Epidermal melanocyte (primary cell): ENCODE data around the gene MARCHF2.
"Not testable (repeated sequence)": the region's sequence is repeated elsewhere in the genome, so short reads cannot be mapped to it uniquely, and the experiment has no call there.

ENCODE experiments used
- DNase-seq: peaks from one replicate; pipeline ENCODE4 v3.0.0; 2011; ENCODE audit warnings: low spot score; ENCODE audit not compliant: insufficient read length

The MARCHF2 gene

DNA sequence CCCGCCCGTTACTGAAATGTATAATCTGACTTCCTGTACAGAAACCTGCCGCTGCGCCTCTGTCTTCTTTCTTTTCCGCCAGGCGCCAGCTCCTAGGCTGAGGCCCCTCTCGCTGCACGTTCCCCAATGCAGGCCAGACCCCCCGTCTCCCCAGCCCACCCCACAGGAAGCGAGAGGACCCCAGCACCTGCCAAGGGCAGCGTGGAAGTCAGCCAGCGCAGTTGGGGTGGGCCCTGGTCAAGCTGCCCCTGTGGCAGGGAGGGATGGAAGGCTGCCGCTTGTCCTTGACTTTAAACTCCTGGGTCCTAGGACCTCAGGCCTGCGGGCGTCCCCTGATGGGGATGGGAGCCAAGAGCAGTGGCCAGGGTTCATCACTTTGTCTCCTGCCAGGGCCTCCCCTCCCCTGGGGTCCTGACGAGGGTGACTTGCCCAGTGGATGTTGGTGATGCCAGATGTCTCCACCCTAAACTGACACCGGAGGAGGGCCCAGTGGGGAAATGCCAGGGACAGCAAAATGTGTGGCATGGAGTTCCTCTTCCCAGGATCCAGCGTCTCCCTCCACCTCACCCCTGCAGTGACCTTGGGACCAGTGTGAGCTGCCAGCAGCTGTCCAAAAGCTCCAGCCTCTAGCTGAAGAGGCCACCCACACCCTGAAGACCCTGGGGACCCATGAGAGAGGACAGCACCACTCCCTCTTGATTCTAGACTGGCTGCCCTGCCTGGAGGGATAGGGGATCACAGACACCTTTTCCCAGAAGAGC lies 8.5 kb upstream of the MARCHF2 start:
- no peak for DNase-seq

DNA sequence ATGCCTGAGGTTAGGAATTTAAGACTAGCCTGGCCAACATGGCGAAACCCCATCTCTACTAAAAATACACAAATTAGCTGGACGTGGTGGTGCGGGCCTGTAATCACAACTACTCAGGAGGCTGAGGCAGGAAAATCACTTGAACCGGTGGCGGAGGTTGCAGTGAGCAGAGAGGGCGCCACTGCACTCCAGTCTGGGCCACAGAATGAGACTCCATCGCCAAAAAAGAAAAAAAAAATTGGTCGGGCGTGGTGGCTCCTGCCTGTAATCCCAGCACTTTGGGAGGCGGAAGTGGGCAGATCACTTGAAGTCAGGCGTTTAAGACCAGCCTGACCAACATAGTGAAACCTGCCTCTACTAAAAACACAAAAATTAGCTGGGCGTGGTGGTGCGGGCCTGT lies 2.4 kb upstream of the MARCHF2 start:
- DNase-seq = not testable (repeated sequence)

DNA sequence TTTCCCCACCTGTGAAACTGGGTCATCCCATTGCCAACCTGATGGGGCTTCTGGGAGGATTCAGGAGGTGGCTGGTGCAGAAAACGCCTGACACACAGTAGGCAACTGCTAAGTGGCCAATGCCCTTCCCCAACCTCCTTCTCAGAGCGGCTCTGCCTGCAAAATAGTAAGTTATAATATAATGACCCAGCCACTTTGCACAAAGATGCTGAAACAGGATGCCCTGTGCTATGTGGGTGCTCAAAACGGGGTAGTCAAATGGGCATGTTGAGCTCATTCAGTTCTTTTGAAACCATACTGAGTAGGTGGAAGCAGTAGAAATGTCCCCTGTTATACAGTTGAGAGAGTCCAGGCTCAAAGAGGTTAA lies 507 bp downstream of the MARCHF2 start:
- no peak for DNase-seq

DNA sequence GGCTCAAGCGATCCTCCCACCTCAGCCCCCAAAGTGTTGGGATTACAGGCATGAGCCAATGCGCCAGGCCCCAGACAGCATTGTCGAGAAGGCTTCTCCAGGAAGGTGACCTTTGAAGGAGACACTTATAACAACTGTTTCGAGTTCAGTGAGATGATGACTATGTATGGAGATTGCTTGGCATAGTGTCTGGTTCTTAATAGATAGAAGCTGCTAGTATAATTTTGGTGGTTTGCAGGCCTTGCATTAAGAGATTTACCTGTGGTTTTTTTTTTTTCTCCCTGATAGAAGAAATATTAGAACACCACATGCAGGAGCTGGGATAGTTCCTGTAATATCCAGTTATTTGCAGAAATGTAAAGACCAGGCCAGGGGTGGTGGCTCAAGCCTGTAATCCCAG lies 3.7 kb downstream of the MARCHF2 start:
- no peak for DNase-seq

DNA sequence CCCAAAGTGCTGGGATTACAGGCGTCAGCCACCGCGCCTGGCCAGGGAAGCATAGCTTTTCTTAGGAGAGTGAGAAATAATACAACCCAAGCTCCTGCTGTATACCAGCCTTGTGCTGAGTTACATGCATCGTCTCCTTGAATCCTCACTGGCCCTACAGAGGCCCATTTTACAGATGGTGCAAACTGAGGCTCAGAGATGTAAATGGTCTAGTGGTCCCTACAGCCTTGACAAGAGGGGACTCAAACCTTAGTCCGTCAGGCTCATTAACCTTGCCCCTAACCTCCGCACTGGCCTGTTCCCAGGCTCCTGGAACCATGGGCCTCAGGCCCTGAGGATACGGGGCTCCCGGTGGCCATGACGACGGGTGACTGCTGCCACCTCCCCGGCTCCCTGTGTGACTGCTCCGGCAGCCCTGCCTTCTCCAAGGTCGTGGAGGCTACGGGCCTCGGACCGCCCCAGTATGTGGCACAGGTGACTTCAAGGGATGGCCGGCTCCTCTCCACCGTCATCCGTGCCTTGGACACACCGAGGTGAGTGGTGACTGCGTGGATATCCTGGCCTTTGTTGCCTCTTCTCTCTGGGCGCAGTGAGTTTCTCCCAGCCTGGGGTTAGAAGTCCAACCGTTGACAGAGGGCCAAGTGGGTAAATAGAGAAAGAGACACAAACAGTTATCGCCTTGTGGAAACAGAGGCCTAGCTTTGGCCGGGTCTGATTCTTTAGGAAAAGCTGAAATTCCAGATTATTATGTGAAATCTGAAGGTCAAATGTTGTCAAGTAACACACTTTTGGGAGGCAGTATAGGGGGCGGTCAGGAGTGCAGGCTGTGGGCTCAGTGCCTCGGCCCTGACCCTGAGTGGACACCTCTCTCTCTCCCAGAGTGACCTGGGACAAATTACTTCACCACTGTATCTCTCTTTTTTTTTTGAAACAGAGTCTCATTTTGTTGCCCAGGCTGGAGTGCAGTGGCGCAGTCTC lies 8.7 kb downstream of the MARCHF2 start:
- DNase-seq = no peak

DNA sequence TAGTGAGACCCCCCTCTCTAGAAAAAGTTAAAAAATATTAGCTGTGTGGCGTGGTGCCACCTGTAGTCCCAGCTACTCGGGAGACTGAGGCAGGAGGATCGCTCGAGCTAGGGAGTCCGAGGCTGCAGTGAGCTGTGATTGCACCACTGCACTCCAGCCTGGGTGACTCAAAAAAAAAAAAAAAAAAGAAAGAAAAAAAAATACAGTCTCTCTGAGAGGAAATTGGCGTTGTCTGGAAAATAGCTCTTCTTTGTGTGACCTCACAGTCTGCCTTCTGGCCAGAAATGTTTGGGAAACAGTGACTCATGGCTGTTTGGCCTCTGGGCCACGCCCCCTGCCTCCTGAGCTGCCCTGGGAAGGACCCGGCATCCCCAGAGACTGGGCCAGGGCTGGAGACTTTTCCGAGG lies 10.7 kb downstream of the MARCHF2 start:
- peak; percentile 79 for DNase-seq

DNA sequence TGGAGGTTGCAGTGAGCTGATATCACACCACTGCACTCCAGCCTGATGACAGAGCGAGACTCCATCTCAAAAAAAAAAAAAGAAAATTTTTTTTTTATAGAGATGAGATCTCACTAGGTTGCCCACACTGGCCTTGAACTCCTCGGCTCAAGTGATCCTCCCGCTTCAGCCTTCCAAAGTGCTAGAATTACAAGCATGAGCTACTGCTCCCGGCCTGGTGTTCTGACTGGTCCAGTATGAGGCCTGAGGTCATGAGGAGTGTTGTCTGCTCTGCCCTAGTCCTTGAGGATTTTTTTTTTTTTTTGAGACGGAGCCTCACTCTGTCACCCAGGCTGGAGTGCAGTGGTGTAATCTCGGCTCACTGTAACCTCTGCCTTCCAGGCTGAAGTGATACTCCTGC lies 12.2 kb downstream of the MARCHF2 start:
- DNase-seq = not testable (repeated sequence)

DNA sequence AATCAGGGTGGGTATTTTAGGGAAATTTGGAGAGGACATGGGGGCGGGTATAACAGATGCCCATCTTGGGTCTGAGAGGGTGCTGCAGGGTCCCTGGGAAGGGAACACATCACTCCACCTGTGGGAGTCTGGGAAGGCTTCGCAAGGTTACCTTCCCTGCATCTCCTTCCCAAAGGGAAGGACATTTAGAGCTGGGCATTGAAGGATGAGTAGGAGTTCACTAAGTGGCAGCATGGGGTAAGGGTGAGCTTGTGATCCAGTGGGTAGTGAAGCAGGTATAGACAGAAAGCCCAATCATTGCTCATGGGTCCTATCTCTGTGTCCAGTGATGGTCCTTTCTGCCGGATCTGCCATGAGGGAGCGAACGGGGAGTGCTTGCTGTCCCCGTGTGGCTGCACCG lies 13.2 kb downstream of the MARCHF2 start:
- DNase-seq = no peak

DNA sequence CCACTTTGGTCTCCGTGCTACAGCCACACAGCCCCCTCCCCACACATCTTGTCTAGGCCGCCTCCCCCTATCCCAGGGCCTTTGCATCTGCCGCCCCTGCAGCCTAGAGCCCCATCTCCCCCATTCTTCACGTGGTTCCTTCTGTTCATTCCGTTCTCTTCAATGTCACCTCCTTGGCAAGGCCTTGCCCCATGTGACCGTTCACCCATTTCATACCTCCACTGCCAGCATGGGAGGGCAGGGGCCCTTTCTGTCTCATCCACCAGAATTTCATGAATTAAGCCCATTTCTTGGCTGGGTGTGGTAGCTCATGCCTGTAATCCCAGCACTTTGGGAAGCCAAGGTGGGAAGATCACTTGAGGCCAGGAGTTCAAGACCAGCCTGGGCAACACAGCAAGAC lies 15.9 kb downstream of the MARCHF2 start:
- DNase-seq = no peak

DNA sequence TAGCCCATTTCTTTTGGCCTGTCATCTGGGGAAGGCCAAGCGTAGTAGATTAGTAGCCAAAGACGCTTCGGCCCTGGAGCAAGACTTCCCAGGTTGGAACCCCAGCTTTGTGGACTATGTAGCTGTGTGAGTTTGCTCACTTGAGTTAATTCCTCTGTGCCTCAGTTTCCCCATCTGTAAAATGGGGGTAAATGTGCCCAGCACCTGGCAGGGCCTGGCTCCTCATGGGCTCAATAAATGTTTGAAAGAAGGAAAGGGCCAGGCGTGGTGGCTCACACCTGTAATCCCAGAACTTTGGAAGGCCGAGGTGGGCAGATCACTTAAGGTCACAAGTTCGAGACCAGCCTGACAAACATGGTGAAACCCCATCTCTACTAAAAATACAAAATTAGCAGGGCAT lies 16.7 kb downstream of the MARCHF2 start:
- no peak for DNase-seq

DNA sequence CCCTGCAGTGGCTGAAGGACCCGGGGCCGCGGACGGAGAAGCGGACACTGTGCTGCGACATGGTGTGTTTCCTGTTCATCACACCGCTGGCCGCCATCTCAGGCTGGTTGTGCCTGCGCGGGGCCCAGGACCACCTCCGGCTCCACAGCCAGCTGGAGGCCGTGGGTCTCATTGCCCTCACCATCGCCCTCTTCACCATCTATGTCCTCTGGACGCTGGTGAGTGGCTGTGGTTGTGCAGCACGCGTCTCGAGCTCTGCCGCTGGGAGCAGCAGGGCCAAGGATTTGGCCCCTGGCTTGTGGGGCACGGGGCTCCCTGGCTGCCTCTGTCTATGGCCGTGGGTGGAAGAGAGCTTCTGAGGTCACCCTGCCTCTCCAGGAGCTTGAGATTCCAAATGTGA lies 17.5 kb downstream of the MARCHF2 start:
- no peak for DNase-seq

DNA sequence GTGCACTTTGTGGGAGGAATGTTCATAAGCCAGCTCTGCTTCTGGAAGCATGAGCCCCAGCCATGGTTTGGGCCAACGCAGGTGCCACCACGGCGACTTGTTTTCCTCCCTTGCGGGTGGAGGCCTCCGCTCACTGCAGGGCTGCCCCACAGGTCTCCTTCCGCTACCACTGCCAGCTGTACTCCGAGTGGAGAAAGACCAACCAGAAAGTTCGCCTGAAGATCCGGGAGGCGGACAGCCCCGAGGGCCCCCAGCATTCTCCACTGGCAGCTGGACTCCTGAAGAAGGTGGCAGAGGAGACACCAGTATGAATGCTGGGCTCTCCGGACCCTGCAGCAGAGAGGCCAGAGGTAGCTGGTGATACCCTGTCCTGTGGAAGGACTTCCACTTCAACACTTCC lies 25.1 kb downstream of the MARCHF2 start:
- DNase-seq = no peak

DNA sequence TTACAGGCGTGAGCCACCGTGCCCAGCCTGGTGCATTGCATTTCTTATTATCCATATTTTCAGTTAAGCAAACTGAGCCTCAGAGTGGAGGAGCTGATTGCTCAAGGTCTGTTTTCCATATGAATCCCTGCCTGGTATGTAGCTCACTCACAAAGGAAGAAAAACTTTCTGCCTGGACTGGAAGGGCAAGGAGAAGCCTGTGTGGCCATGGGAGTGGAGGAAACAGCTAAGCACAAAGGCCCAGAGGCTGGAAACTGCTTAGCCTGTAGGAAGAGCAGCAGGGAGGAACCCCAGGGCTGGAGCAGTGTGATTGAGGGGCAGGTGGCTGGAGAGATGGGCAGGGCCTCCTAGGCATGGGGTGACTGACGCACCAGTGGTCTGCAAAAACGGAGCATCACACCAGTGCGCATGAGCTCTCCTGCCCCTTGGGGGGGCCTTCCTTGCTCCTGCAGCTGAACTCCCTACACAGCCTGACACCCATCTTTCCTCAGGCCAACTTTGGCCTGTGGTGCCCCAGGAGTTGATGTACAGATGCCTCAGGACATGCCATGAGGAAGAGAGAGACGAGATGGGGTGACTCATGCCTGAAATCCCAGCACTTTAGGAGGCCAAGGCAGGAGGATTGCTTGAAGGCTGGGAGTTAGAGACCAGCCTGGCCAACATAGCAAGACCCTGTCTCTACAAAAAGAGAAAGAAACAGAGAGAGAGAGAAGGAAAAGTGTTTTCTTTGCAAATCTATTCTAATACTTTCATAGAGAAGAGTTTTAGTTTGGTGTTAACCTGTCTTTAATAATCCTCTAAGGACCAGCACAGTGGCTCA lies 28.8 kb downstream of the MARCHF2 start:
- no peak for DNase-seq

DNA sequence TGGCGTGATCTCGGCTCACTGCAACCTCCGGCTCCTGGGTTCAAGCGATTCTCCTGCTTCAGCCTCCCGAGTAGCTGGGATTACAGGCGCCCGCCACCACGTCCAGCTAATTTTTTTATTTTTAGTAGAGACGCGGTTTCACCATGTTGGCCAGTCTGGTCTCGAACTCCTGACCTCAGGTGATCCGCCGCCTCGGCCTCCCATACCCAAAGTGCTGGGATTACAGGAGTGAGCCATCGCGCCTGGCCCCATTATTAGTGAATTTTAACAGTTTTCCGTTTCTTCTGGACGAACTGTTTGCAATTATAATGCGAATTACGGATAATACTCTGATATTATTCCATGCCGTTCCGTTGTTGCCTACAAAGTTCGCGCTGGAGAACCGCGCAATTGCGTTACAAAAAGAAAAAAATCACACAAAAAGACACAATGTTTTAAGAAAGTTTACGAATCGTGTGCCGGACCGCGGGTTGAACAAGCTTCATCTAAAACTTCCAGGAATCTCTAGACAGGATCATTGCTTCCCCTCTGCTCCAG lies 31.1 kb downstream of the MARCHF2 start:
- DNase-seq = not testable (repeated sequence)

DNA sequence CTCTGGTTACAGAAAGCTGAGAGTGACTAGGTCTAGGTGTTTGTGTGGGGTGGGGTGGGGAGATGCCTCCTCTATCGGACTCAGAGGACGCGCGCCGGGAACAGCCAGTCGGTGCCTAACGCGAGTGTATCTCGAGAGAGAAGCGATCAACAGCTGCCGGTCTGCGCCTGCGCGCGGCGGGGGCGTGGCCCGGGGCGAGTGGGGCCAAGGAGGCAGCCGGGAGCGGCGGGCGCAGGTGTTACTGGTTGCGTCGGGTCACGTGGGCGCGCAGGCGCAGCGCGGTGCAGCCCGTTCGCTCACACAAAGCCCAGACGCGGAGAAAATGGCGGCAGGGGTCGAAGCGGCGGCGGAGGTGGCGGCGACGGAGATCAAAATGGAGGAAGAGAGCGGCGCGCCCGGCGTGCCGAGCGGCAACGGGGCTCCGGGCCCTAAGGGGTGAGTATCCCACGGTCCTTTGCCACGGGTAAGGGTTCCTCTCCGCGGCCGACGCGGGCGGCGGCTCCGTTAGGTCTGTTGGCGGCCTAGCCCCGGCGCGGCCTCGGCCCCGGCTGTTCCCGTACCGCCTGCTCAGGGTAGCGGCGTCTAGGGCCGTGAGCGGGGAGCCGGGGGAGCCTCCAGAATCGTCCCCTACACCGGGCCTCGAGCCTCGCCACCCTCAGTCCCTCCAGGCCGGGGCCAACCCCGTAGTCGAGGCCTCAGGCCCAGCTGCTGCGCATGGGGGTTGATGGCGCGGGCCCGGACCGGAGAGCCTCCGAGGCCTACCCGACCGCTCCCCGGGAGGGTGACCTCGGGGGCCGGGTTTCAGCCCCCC lies 31.8 kb downstream of the MARCHF2 start, which contains the start of gene HNRNPM:
Gene HNRNPM (plus strand): TSS at position 299 of the 811 bp plus-strand sequence. CDS start 24 bp downstream, at position 323.
- peak; percentile 96 for DNase-seq

DNA sequence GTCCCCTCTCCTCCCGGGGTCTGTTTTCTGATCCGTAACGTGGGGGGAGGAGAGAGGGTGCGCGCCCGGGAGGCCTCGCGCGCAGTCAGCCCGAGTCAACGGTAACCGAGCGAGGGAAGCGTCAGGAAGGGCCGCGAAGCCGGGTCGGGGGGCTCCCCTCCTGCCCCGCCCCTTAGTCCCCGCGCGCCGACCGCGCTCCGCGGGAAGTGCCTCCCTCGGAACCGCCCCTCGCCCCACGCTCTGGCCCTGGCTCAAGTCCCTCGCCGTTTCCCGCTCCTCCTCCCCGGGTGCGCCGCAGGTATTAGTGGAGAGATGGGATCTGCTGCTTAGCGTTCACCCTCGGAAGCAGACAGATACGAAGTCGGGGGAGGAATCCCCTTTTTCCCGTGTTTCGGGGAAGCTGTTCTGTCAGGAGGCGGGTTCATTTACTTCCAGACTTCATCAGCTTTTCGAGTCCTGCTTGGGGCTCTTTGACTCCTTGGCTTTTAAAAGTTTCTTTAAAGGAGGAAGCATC lies 32.4 kb downstream of the MARCHF2 start:
- DNase-seq = no peak

DNA sequence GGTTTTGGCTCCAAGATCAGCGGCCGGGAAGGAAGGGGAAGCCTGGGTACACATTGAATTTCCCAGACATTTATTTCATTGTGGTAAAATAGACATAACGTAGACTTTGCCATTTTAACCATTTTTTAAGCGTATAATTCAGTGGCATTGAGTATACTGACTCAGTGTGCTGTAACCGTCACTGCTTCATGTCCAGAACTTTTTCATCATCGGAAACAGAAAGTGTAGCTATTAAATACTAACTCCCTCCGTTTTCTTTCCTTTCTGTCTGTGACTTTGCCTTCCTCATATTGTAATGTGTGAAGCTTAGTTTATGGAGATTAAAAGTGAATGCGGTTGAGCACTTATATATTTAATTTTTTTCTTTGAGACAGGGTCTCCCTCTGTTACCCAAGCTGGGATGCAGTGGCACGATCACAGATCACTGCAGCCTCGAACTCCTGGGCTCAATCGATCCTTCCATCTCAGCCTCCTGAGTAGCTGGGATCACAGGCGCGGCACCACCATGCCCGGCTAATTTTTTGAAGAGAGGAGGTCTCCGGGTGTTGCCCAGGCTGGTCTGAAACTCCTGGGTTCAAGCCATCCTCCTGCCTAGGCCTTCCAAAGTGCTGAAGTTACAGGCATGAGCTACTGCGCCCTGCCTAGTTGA lies 33.1 kb downstream of the MARCHF2 start:
- DNase-seq = no peak

DNA sequence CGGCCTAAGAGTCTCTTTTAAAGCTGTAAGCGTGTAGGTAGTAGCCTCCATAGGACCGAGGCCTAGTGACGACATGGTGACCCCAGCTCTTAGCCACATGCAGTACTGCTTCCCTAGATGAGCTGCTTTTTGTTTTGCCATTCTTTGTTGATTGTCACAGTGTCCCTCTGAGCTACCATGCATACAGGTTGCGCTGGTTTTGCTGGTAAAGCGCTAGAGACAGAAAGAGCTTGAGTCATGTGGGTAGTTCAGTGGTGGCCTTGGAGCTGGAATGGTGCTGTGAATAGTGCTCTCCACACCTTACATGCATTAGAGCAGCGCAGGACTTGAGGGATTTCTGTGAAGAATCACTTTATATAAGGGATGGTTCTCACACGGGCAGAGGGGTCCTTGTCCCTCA lies 36.7 kb downstream of the MARCHF2 start:
- no peak for DNase-seq

DNA sequence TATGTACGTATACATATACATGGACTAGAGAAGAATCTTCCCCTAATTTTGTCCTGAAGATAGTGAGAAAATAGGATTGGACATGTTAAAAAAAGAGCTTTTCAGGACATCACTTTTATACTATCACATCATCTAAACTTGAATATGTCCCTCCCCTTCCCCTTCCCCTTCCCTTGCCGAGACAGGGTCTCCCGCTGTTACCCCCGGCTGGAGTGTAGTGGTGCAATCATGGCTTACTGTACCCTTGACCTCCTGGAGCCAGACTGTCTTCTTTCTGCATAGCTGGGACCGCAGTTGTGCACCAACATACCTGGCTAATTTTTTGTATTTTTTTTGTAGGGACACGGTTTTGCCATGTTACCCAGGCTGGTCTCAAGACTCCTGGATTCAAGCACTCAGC lies 38.3 kb downstream of the MARCHF2 start:
- DNase-seq = no peak

DNA sequence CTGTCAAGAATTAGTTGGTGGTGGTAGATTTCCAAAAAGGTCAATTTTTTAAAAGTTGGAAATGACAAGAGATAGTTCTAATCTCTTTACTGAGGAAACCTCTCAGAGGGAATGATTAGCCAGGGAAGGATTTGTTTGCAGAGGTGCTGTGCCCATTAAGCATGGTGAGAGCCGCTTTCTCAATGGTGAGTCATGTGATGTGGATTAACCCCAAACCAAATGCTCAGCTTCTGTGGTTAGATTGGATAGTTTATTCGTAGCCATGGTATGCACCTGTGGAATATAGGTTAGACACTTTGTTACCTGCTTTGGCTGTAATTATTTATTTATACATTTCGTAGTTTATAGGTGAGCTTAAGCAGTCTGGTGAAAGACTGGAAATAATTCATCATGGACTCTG lies 38.8 kb downstream of the MARCHF2 start:
- DNase-seq = no peak
